Measurements from ENCODE around the gene TNKS1BP1. TPM values are rescaled to one million over a fixed set of nuclear protein-coding genes. Genes with fewer than 3 reads are reported as not detected.

The TNKS1BP1 gene
- total and polyA plus RNA-seq, 2 of the 8 experiments (the other 6 are each of a cell fraction or from before 2014, with no cell fraction given) = 50.0 to 122 TPM

DNA sequence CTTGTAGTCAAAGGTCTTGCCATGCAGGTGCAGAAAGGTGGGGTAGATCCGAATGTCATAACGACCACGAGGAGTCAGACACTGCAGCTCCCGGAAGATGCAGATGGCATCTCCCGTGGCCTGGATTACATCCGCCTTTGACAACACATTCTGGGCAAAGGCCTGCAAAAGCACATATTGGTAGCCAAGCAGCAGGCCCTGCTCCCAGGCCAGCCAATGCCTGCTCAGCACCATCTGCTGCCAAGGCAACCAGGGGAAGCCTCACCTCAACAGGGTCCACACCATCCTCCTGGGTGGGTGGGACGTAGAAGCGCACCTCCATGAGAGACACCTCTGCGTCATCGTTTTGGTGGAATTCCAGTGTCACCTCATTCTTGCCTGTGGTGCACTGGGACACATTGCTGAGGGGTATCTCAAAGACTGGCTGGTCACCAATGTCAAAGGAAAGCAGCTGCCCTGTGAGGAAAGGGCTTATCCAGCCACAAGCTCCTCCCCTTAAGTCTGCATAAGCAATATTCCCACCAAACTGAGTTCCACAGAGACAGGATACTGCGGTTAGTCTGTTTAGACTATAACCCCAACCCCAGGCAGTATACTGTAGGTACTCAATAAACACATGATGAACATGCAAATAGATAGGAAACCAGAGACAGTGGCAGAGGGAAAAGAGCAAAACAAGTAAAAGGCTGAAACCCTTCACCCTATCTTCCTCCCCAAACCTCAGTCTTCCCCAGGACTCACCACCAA, 8.1 kb upstream of the TNKS1BP1 start (continued):
- TF ChIP-seq HDAC2 (IDR thresholded peaks at IDR 0.05; ENCODE audit: borderline replicate concordance in 1 of 2, low read depth in 2 of 2, low read length in 2 of 2) = no peak
- TF ChIP-seq TAF1 (IDR thresholded peaks at IDR 0.05; ENCODE audit: low read depth, low read length) = no peak
- TF ChIP-seq, protein P1, sequence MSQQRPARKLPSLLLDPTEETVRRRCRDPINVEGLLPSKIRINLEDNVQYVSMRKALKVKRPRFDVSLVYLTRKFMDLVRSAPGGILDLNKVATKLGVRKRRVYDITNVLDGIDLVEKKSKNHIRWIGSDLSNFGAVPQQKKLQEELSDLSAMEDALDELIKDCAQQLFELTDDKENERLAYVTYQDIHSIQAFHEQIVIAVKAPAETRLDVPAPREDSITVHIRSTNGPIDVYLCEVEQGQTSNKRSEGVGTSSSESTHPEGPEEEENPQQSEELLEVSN (IDR thresholded peaks at IDR 0.05) = no peak
- TF ChIP-seq SRF (IDR thresholded peaks at IDR 0.05; ENCODE audit: low read depth, low read length) = no peak
